CD4-positive, alpha-beta T cell treated with Interleukin-21 for 1 hour (primary cell): Measurements from ENCODE around the gene SFXN5.

Source experiments
- DNase-seq: peaks from one replicate; pipeline ENCODE4 v3.0.0-alpha.2; 2020

SFXN5 gene

DNA sequence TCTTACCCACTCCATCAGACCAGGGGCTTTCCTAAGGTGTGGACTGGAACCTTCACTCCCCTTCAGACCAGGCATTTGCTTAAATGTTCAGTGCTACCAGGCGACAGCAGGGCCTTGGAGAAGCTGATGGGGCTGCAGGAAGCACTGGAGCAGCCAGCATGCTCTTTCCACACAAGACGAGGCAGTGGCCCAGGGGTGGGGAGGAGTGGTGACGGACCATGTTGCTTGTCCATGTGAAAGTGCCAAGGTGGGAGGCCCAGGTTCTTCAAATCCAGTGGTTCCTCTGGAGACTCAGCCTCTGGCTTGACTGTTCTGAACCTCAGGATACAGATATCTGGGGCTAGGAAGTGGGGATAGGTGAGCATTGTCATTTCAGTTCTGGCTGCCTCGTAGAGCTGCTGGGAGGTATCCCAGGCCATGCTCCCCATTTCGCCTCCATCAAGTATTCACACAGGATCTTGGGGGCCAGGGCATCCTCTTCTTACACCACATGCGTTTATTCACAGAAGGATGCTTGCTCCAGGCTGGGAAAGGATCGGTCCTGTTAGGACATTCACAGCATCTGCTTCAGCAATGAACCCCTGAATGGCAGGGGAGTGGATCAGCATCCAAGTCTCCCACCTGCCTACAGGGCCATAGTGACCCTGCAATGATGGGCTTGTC is 62.2 kb downstream of the SFXN5 start:
- no peak for DNase-seq

DNA sequence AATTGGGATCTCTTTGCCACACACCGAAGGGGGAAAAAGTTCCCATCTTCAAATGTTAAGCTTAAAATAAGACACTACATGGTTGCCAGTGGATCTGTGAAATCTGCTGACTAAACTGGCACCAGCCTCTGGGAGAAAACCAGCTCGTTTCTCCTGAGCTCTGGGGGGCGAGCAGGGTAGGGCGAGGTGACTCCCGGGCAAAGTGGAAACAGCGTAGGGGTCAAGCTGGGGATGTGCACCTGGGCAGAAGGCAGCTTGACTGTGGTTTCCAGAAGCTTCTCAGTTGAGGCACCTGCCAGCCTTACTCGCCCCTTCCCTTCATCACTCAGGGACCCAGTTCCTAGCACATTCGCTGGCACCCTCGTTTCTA is 62.8 kb downstream of the SFXN5 start:
- no peak for DNase-seq

DNA sequence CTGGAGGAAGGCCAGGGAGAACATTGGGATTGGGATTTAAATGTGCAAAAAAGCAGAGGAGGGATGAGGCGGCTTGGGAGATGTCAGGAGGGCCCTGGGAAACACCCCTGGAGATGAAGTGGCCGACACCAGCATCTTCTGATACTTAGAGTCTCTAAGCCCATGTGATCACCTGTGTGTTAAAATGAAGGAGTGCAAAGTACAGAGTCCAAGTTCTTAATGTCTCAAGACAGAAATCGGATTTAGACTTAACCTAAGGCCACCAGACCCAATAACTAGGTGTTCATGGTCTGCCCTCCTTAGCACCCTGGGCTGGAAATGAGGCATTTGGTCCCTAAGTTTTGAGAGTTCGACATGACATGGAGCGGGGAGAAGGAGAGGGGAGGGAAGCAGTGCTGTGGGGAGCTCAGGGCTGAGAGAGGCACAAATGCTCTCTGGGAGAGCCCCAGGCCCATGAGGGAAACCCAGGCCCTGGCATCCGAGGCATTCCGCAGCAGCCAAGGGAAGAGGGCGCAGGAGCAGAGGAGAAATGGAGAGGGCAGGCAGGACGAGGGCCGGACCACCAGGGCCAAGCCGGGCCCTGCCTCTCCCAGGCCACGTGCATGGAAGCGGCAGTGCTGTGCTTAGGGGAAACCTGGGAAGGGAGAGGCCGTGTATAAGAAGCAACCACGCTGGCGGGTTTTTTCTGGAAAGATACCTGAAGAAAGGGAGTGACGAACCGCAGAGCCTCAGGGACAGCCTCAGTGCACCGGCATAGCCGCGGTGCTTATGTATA is 63.3 kb downstream of the SFXN5 start:
- no peak for DNase-seq

DNA sequence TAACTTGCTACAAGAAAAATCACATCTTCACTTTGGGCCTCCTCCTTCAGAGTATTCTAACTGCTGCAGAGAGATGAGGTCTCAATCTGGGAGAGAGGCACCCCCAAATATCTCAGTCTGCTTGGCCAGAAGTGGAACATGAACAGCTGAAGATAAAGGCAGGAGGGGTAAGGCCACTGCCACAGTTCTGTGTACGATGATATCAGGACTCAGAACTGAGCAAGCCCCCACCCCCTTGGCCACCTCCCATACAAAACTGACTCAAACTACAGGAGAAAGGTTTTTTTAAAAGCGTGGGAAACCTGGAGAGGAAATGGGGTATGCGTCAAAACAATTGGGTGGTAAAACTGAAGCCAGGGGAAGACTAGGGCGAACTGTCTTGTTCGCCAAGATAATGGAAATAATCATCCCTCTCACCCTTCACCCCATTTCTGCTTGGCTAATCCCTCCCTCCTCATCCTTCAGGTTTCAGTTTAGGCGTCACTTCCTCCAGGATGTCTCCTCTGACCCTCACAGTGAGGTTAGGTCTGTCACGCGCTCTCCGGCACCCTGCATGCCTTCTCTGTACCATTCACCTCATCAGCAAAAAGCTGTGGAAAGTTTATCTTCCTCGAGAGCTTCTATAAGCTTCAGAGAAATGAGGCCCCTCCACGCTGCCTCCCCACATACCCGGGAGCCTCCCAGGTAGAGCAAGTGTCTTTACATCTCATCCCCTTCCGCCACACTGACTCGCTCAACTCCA is 64.4 kb downstream of the SFXN5 start:
- no peak for DNase-seq

- DNase-seq = no peak
These were observed 66.5 kb downstream of the SFXN5 start for GRCh38 chr2:73004889-73005596.

DNA sequence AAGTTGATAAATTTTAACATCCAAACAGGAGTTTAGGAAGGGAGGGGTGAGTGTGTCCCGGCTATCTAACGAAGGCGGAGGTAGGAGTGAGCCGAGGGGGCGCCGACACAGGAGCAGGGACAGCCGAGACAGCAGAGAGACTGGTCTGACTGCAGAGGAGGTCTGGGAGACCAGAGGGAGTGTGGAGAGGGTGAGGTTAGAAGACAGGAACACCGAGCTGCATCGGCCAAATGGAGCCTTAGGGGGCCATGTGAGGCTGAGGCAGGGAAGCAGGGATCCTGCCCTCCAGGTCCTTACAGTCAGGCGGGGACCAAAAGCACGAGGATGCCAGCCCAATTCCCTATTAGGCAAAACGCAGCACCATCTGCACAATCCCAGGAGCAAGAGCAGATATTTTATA is 67.0 kb downstream of the SFXN5 start:
- DNase-seq = no peak

GRCh38 chr2:73003027-73003426 is 68.5 kb downstream of the SFXN5 start:
- DNase-seq = no peak

- no peak for DNase-seq
These were observed 70.5 kb downstream of the SFXN5 start for GRCh38 chr2:73000808-73001570.

DNA sequence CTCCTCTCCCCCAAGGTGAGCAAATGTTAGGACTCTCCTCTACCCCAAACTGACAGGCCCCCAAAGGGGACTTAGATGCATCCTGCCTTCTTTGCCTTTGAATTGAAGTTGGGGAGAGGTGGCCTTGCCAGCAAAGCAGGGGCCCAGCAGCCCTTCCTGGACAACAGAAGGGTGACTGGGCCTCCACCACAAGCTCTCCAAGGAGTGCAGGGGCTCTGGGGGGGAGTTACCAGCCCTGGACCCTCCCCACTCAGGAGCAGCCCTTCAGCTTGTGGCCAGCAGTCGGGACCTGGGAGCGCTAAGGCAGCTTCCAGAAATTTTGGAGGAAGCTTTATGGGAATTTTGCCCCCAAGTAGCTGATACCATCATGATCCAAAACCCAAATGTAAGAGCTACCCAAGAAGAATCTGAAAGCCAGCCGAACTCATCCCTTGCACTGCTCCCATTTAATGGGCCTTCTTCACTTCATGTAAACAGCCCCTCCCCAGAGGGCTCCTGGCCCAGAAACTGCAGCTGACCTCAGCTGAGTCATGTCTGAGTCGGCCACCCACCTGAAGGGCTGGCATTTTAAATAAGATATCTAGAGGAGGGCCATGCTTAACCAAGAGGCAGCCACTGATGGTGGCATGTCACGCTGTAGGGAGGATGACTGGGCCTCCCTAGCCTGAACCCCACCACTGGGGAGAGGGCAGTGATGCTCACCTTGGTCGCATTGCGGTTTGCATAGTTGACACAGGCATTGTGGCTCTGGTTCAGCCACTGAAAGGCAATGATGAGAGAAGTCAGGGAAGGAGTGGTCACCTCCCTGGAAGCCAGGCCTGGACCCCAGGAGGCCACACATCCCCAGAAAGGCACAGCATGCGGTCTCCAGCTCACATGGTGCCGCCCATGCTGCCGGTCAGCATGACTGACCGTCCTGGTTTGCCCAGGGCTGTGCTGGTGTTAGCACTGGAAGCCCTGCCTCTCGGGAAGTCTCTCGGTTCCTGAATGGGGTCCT is 71.5 kb downstream of the SFXN5 start:
- DNase-seq = no peak

DNA sequence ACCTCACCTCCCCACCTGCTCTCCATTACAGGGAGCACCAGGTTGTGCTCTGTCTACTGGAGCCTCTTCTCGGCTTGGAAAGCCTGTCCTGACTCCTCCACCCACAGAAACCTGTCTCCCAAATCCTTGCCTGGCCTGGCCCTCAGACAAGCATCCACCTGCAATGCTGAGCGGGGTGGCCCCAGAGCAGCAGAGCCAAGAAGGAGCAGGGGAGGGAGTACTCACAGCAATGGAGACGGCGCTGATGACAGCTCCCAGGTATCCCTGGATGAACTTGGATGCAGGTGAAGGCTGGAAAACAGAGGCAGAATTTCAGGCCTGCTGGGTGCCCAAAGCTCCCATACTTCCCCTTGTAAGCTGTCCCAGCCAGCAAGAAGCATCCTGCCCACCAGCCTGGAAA is 72.8 kb downstream of the SFXN5 start:
- no peak for DNase-seq

GRCh38 chr2:72998234-72998651 is 73.3 kb downstream of the SFXN5 start:
- DNase-seq = no peak

- DNase-seq = no peak
These were observed 75.4 kb downstream of the SFXN5 start for GRCh38 chr2:72996117-72996502.

GRCh38 chr2:72995430-72996116 is 75.9 kb downstream of the SFXN5 start:
- no peak for DNase-seq

DNA sequence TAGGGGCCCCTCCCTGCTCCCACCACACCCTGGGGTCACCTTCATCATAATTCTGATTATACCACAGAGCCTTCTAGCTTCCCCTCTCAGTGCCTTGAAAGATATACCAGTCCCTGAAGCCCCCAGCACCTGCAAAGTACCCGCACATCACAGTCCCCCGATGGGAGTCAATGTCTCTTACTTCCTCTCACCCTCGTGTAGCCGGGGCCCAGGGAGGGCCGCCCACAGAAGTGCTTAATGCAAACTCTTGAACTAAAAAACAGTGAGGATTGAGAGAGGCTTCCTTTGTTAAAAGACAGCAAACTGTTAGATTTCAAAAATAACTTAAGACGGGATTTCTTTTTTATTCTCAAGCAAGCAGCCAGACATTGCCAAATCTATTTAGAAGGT is 76.5 kb downstream of the SFXN5 start:
- DNase-seq = no peak

- DNase-seq = no peak
These were observed 77.1 kb downstream of the SFXN5 start for GRCh38 chr2:72994282-72994990.

DNA sequence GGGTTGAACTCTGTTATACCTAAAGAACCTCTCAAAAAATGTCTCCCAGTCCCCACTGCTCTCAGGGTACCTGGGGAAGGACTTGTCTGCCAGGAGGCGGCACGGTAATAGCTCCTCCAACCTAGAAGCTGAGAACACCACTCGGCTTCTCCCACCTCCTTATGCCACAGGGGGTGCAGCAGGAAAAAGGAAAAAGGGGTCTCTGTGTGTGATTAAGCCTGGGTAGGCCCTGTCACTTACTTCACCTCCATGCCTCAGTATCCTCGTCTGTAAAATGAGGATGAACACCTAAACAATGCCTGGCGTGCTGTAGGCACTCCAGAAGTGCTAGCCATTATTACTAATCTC is 77.6 kb downstream of the SFXN5 start:
- DNase-seq = no peak

- peak; percentile 59 for DNase-seq
These were observed 78.2 kb downstream of the SFXN5 start for GRCh38 chr2:72993147-72993932.

GRCh38 chr2:72992734-72993102 is 78.8 kb downstream of the SFXN5 start:
- DNase-seq = no peak

- DNase-seq = no peak
These were observed 79.4 kb downstream of the SFXN5 start for GRCh38 chr2:72991980-72992733.
